Upper lobe of left lung (tissue), 6 donors: ENCODE measurements around the gene SGMS1. TPM values are rescaled to one million over a fixed set of nuclear protein-coding genes. Genes with fewer than 3 reads are reported as not detected.
"Not testable (repeated sequence)": the region's sequence is repeated elsewhere in the genome, so short reads cannot be mapped to it uniquely, and the experiment has no call there.

Source experiments
- ATAC-seq, 2 donors: fragments of 200-7000 bp; cut with Tn5 transposase; one replicate each; pipeline ENCODE4 v1.9.1; 2022; ENCODE audit warnings: mild to moderate bottlenecking in 2 of 2, moderate library complexity in 2 of 2; ENCODE audit not compliant: low FRiP score in 2 of 2
- DNase-seq, 2 donors: peaks; one replicate each; pipeline ENCODE4 v3.0.0-alpha.2; 2019 to 2020
- H3K27ac ChIP-seq, 4 donors: fragments of 200-600 bp; sonication (generic); one replicate each; pipeline ENCODE4 v1.5.1; 2016 to 2019
- H3K27me3 ChIP-seq, 4 donors: fragments of 200-600 bp; sonication (generic); one replicate each; pipeline ENCODE4 v1.5.1; 2017 to 2019
- H3K36me3 ChIP-seq, 4 donors: fragments of 200-600 bp; sonication (generic); one replicate each; pipeline ENCODE4 v1.5.1; 2016 to 2019
- H3K4me1 ChIP-seq, 4 donors: fragments of 200-600 bp; sonication (generic); one replicate each; pipeline ENCODE4 v1.5.1; 2018 to 2019
- H3K4me3 ChIP-seq, 4 donors: fragments of 200-600 bp; sonication (generic); one replicate each; pipeline ENCODE4 v1.5.1; 2017 to 2019; ENCODE audit warnings: mild to moderate bottlenecking in 2 of 4, moderate library complexity in 1 of 4
- H3K9me3 ChIP-seq, 4 donors: fragments of 200-600 bp; sonication (generic); one replicate each; pipeline ENCODE4 v1.5.1; 2018 to 2019
- CTCF ChIP-seq, 6 experiments: fragments of 450-650 bp in 4 of 6; fragments of 200-600 bp in 2 of 6; sonication (generic) in 2 of 6; IDR thresholded peaks; one replicate each; pipeline ENCODE4 v1.5.1; 2016 to 2019; ENCODE audit warnings: antibody characterized with exemption in 6 of 6
- EP300 ChIP-seq, 4 donors: sonication (generic); formaldehyde crosslinking; IDR thresholded peaks; one replicate each; pipeline ENCODE4 v1.5.1; 2017; ENCODE audit warnings: antibody characterized with exemption in 4 of 4, control low read depth in 2 of 4
- POLR2A ChIP-seq, 4 donors: fragments of 450-650 bp; IDR thresholded peaks; one replicate each; pipeline ENCODE4 v1.5.1; 2016 to 2017; ENCODE audit warnings: antibody characterized with exemption in 4 of 4, mild to moderate bottlenecking in 2 of 4
- POLR2AphosphoS5 ChIP-seq, 2 donors: sonication (generic); formaldehyde crosslinking; IDR thresholded peaks; one replicate each; pipeline ENCODE4 v1.5.1; 2017; ENCODE audit warnings: antibody characterized with exemption in 2 of 2
- WGBS, 2 donors: methylation state at CpG; one replicate each; pipeline ENCODE4 v1.1.5; 2017 to 2018; 5-methylcytosine and 5-hydroxymethylcytosine counted together
- total RNA-seq, 6 donors: library from RNA; depleted of rRNA in 4 of 6; stranded (reverse); fragments of >200 nt in 4 of 6; gene quantifications; one replicate each; pipeline versions ENCODE4 v1.1.0 to v1.2.1, GENCODE V29; 2016 to 2021
- donor health status: DM: no; HTN: no; CAD: no; lungs with moderate emphysema.
- donor health status: DM: no; HTN: yes; CAD: no; lungs with severe emphysema.

SGMS1 gene
- total RNA-seq, 6 donors from 2014 or later, result 66.7 to 230 (median 173) TPM

- Histone ChIP-seq H3K36me3 (no peaks in the 10 kb centered on the region), H3K27ac (no peak overlapping the region), H3K4me3 (no peak overlapping the region), H3K4me1 (no peaks in the 10 kb centered on the region), H3K27me3 (no peaks in the 10 kb centered on the region), H3K9me3 (no peaks in the 10 kb centered on the region)
- TF ChIP-seq EP300 (IDR thresholded peaks at IDR 0.05) (no peak), POLR2AphosphoS5 (IDR thresholded peaks at IDR 0.05) (no peak), CTCF (IDR thresholded peaks at IDR 0.05) (no peak), POLR2A (IDR thresholded peaks at IDR 0.05) (no peak)
- ATAC-seq (no peak), DNase-seq (no peak)
- 72 to 82% methylated on average over 2 of the region's 2 CpGs for WGBS, 2 donors
Measured at GRCh38 chr10:50452603-50453002, 171.2 kb downstream of the SGMS1 start.

- no peaks in the 10 kb centered on the region for H3K36me3 ChIP-seq
- no peak for ATAC-seq
- no peaks in the 10 kb centered on the region for H3K27me3 ChIP-seq
- H3K27ac ChIP-seq, result no peak overlapping the region
- TF ChIP-seq CTCF (IDR thresholded peaks at IDR 0.05) (no peak), POLR2A (IDR thresholded peaks at IDR 0.05) (no peak), EP300 (IDR thresholded peaks at IDR 0.05) (no peak), POLR2AphosphoS5 (IDR thresholded peaks at IDR 0.05) (no peak)
- H3K4me1 ChIP-seq, result no peaks in the 10 kb centered on the region
- no peaks in the 10 kb centered on the region for H3K9me3 ChIP-seq
- H3K4me3 ChIP-seq, result no peak overlapping the region
- no peak for DNase-seq
Measured at GRCh38 chr10:50447691-50448090, 176.1 kb downstream of the SGMS1 start.

DNA sequence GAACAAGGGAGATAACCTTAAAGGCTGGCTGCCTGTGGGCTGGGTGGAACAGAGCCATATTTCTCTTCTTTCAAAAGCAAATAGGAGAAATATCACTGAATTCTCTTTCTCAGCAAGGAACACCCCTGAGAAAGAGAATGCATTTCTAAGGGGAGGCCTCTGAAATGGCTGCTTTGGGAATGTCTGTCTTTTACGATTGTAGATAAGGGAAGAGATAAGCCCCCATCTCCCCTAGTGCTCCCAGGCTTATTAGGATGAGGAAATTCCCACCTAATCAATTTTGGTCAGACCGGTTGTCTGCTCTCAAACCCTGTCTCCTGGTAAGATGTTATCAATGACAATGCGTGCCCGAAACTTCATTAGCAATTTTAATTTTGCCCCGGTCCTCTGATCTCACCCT, 178.0 kb downstream of the SGMS1 start:
- not testable (repeated sequence) for H3K9me3 ChIP-seq, ATAC-seq, H3K36me3 ChIP-seq, H3K27ac ChIP-seq, H3K4me3 ChIP-seq, H3K27me3 ChIP-seq, DNase-seq, H3K4me1 ChIP-seq
- WGBS, 2 donors, result 93% methylated on average over 5 of the region's 5 CpGs

- TF ChIP-seq EP300 (IDR thresholded peaks at IDR 0.05) (no peak), POLR2A (IDR thresholded peaks at IDR 0.05) (no peak), CTCF (IDR thresholded peaks at IDR 0.05) (no peak), POLR2AphosphoS5 (IDR thresholded peaks at IDR 0.05) (no peak)
- no peak overlapping the region for H3K27ac ChIP-seq
- ATAC-seq (no peak), DNase-seq (no peak)
- no peaks in the 10 kb centered on the region for H3K27me3 ChIP-seq
- H3K36me3 ChIP-seq, result no peaks in the 10 kb centered on the region
- H3K4me3 ChIP-seq, result no peak overlapping the region
- H3K9me3 ChIP-seq, result no peaks in the 10 kb centered on the region
- WGBS, 2 donors, result 75 to 76% methylated on average over 2 to 4 of the region's 4 CpGs
- no peaks in the 10 kb centered on the region for H3K4me1 ChIP-seq
Measured at GRCh38 chr10:50440489-50440888, 183.3 kb downstream of the SGMS1 start.

DNA sequence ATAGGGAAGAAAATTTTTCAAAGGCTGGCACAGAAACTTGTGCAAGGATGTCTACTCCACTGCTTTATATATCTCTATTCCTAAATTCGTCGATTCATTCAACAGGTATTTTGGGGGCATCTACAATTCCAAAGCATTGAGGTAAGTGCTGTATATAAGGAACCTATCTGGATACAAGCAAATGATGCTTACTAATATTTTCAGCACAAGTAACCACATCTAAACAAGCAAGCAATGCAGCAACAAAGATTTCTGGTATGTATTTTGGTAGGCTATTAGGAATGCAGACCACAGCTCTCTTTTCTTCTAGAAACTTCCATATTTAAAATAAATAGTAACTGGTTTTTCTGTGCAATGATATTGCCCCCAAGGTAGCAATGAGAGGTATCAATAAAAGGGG, 183.9 kb downstream of the SGMS1 start:
- no peak for ATAC-seq
- no peaks in the 10 kb centered on the region for H3K36me3 ChIP-seq
- TF ChIP-seq POLR2A (IDR thresholded peaks at IDR 0.05) (no peak), EP300 (IDR thresholded peaks at IDR 0.05) (no peak), CTCF (IDR thresholded peaks at IDR 0.05) (no peak), POLR2AphosphoS5 (IDR thresholded peaks at IDR 0.05) (no peak)
- H3K4me1 ChIP-seq, result no peaks in the 10 kb centered on the region
- H3K27ac ChIP-seq, result no peak overlapping the region
- DNase-seq, result no peak
- H3K27me3 ChIP-seq, result no peaks in the 10 kb centered on the region
- no peaks in the 10 kb centered on the region for H3K9me3 ChIP-seq
- 90 to 98% methylated on average over 2 of the region's 2 CpGs for WGBS, 2 donors
- H3K4me3 ChIP-seq, result no peak overlapping the region
